GM18858 (cell line): ENCODE measurements around the gene GPR82.
"Not testable (repeated sequence)": the region's sequence is repeated elsewhere in the genome, so short reads cannot be mapped to it uniquely, and the experiment has no call there.

Experiments
- ATAC-seq: cut with Tn5 transposase; IDR thresholded peaks from one replicate; pipeline ENCODE4 v1.9.1; 2021; ENCODE audit not compliant: unreplicated experiment

GPR82 gene

GRCh38 chrX:41718481-41719235 is 5.3 kb upstream of the GPR82 start:
- ATAC-seq, result no peak

- ATAC-seq, result not testable (repeated sequence)
Observed at GRCh38 chrX:41719610-41720009, 4.4 kb upstream of the GPR82 start.

- peak; percentile 86 for ATAC-seq
Observed at GRCh38 chrX:41720125-41720779, 3.7 kb upstream of the GPR82 start.

- ATAC-seq, result peak; percentile 27
Observed at GRCh38 chrX:41721590-41721989, 2.4 kb upstream of the GPR82 start.

GRCh38 chrX:41722214-41722613 is 1.8 kb upstream of the GPR82 start:
- no peak for ATAC-seq

- ATAC-seq, result no peak
Observed at GRCh38 chrX:41722816-41723618, 964 bp upstream of the GPR82 start.

GRCh38 chrX:41728125-41728524 is 4.1 kb downstream of the GPR82 start:
- no peak for ATAC-seq

- no peak for ATAC-seq
Observed at GRCh38 chrX:41730081-41730480, 6.1 kb downstream of the GPR82 start.

GRCh38 chrX:41732260-41732659 is 8.3 kb downstream of the GPR82 start:
- no peak for ATAC-seq

GRCh38 chrX:41733939-41734338 is 10.0 kb downstream of the GPR82 start:
- ATAC-seq, result peak; percentile 97

GRCh38 chrX:41734530-41734929 is 10.5 kb downstream of the GPR82 start:
- no peak for ATAC-seq

GRCh38 chrX:41737065-41737464 is 13.1 kb downstream of the GPR82 start:
- ATAC-seq, result no peak

GRCh38 chrX:41739871-41740270 is 15.9 kb downstream of the GPR82 start:
- ATAC-seq, result no peak

- no peak for ATAC-seq
Observed at GRCh38 chrX:41750716-41751115, 26.7 kb downstream of the GPR82 start.

- ATAC-seq, result no peak
Observed at GRCh38 chrX:41758401-41758800, 34.4 kb downstream of the GPR82 start.

- ATAC-seq, result no peak
Observed at GRCh38 chrX:41759817-41760216, 35.8 kb downstream of the GPR82 start.

GRCh38 chrX:41761169-41761568 is 37.2 kb downstream of the GPR82 start:
- ATAC-seq, result no peak

GRCh38 chrX:41761702-41762101 is 37.7 kb downstream of the GPR82 start:
- no peak for ATAC-seq

GRCh38 chrX:41779030-41779564 is 55.1 kb downstream of the GPR82 start:
- no peak for ATAC-seq
